IgD-negative memory B cell (primary cell): ENCODE measurements around the gene TRMT5. TPM values are rescaled to one million over a fixed set of nuclear protein-coding genes. Genes with fewer than 3 reads are reported as not detected.
A peak's percentile ranks its signal among the peaks of the same experiment; 100 is the strongest.

ENCODE experiments used
- H3K27ac Mint-ChIP-seq, 3 donors: one replicate each; pipeline ENCODE4 v1.8.0; 2020 to 2022; ENCODE audit warnings: mild to moderate bottlenecking in 3 of 3, mixed read lengths in 3 of 3, moderate library complexity in 1 of 3
- H3K27me3 Mint-ChIP-seq: one replicate; pipeline ENCODE4 v1.8.0; 2021; ENCODE audit warnings: mixed read lengths
- H3K36me3 Mint-ChIP-seq: one replicate; pipeline ENCODE4 v1.8.0; 2020; ENCODE audit warnings: mild to moderate bottlenecking, mixed read lengths
- H3K4me1 Mint-ChIP-seq, 3 donors: one replicate each; pipeline ENCODE4 v1.8.0; 2020 to 2022; ENCODE audit warnings: mixed read lengths in 3 of 3, mild to moderate bottlenecking in 1 of 3
- H3K4me3 Mint-ChIP-seq, 4 donors: one replicate each; pipeline ENCODE4 v1.8.0; 2020 to 2022; ENCODE audit warnings: mild to moderate bottlenecking in 4 of 4, mixed read lengths in 4 of 4, moderate library complexity in 3 of 4
- H3K9me3 Mint-ChIP-seq, 3 donors: one replicate each; pipeline ENCODE4 v1.8.0; 2020 to 2021; ENCODE audit warnings: mixed read lengths in 3 of 3, mild to moderate bottlenecking in 1 of 3
- polyA plus RNA-seq: library from polyadenylated mRNA; unstranded; fragments of 300-500 nt; fragmentation: Illumina TruSeq; gene quantifications from one replicate; pipeline ENCODE4 v1.2.3, GENCODE V29; 2021

TRMT5 gene
- polyA plus RNA-seq, 1 donor from 2014 or later = 8.4 TPM

- Mint-ChIP-seq H3K4me3 (no peak overlapping the region), H3K36me3 (peaks cover 7% of the 10 kb centered on the region), H3K9me3 (peaks cover 0 to 1% (median 0%) of the 10 kb centered on the region in 3 donors), H3K27me3 (no peaks in the 10 kb centered on the region), H3K27ac (no peak overlapping the region), H3K4me1 (peaks cover 0 to 2% (median 0%) of the 10 kb centered on the region in 3 donors)
Observed at GRCh38 chr14:60945984-60946383, 34.9 kb downstream of the TRMT5 start.

DNA sequence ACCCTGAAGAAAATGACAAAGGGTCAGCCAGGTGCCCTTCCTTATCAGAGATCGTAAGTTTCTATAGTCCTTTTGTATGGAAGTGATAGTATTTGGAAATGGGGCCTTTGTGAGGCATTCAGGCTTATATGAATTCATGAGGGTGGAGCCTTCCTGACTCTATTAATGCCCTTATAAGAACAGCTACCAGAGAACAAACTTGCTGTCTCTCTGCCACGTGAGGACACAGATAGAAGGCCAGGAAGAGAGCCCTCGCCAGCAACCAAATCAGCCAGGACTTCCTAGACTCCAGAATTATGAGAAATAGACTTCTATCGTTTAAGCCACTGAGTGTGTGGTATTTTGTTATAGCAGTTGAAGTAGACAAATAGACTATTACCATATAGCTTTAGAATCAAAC lies 36.7 kb downstream of the TRMT5 start:
- no peak overlapping the region for H3K27ac Mint-ChIP-seq
- peaks cover 7% of the 10 kb centered on the region for H3K36me3 Mint-ChIP-seq
- H3K9me3 Mint-ChIP-seq = peaks cover 0 to 1% (median 0%) of the 10 kb centered on the region in 3 donors
- H3K4me1 Mint-ChIP-seq = peaks cover 0 to 2% (median 0%) of the 10 kb centered on the region in 3 donors
- H3K27me3 Mint-ChIP-seq = no peaks in the 10 kb centered on the region
- no peak overlapping the region for H3K4me3 Mint-ChIP-seq

GRCh38 chr14:60943637-60944032 lies 37.2 kb downstream of the TRMT5 start:
- H3K27ac Mint-ChIP-seq = no peak overlapping the region
- peaks cover 0 to 2% (median 0%) of the 10 kb centered on the region in 3 donors for H3K4me1 Mint-ChIP-seq
- peaks cover 7% of the 10 kb centered on the region for H3K36me3 Mint-ChIP-seq
- H3K9me3 Mint-ChIP-seq = peaks cover 0 to 1% (median 0%) of the 10 kb centered on the region in 3 donors
- no peaks in the 10 kb centered on the region for H3K27me3 Mint-ChIP-seq
- no peak overlapping the region for H3K4me3 Mint-ChIP-seq

- peaks cover 3% of the 10 kb centered on the region for H3K36me3 Mint-ChIP-seq
- H3K4me3 Mint-ChIP-seq = no peak overlapping the region
- H3K27me3 Mint-ChIP-seq = no peaks in the 10 kb centered on the region
- no peaks in the 10 kb centered on the region for H3K9me3 Mint-ChIP-seq
- H3K27ac Mint-ChIP-seq = no peak overlapping the region
- H3K4me1 Mint-ChIP-seq = peaks cover 0 to 4% (median 1%) of the 10 kb centered on the region in 3 donors
Observed at GRCh38 chr14:60935319-60935718, 45.6 kb downstream of the TRMT5 start.

DNA sequence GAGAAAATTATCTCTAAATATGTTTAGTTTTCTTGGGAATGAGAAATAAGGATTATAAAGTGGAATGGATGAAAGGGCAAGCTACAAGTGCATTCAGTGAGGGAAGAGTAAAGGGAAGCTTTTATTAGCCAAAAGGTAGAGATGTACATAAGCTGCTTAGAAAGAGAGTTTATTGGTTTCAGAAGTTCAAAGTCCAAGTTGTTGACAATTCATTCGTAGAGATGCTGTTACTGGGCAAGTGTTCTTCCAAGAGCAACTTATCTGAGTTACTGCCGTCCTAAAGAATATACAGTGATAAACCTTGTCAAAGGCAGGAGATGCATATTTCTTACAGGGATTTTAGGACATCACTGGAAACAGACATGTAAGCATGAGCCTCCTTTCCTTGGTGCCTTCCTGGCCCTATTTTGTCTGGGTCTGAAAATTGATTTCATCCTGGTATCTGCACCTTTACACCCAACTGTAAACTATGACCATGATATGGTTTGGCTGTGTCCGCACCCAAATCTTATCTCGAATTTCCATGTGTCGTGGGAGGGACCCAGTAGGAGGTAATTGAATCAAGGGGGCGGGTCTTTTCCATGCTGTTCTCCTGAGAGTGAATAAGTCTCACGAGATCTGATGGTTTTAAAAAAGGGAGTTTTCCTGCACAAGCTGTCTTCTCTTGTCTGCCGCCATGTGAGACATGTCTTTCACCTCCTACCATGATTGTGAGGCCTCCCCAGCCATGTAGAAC lies 46.8 kb downstream of the TRMT5 start:
- H3K4me3 Mint-ChIP-seq = peak overlapping the region in 1 of 4 donors; percentile 1
- H3K27me3 Mint-ChIP-seq = no peaks in the 10 kb centered on the region
- no peaks in the 10 kb centered on the region for H3K9me3 Mint-ChIP-seq
- peaks cover 3% of the 10 kb centered on the region for H3K36me3 Mint-ChIP-seq
- peaks cover 0 to 4% (median 1%) of the 10 kb centered on the region in 3 donors for H3K4me1 Mint-ChIP-seq
- no peak overlapping the region for H3K27ac Mint-ChIP-seq

GRCh38 chr14:60931218-60931617 lies 49.7 kb downstream of the TRMT5 start:
- Mint-ChIP-seq H3K4me1 (peaks cover 0 to 4% (median 3%) of the 10 kb centered on the region in 3 donors), H3K27me3 (no peaks in the 10 kb centered on the region), H3K36me3 (peaks cover 5% of the 10 kb centered on the region), H3K4me3 (no peak overlapping the region), H3K9me3 (no peaks in the 10 kb centered on the region), H3K27ac (no peak overlapping the region)

DNA sequence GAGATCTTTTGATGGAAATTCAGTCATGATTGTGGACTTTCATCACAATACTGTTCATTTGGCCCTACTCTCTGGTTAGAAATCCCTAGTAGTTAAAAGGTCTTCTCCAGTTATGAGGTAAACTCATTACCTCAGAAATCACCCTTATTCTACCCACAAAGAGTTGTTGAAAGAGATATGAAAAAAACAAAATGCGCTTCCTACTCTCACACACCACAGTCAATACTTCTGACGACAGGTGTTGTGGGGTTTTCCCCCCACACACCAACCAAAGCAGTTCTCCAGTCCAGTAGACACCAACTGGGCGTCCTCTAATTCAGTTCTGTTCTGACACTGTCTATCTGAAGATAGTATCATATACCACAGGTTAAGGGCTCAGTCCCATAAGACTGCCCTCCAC lies 54.9 kb downstream of the TRMT5 start:
- Mint-ChIP-seq H3K4me3 (no peak overlapping the region), H3K4me1 (peaks cover 0 to 9% (median 6%) of the 10 kb centered on the region in 3 donors), H3K9me3 (no peaks in the 10 kb centered on the region), H3K27me3 (no peaks in the 10 kb centered on the region), H3K27ac (no peak overlapping the region), H3K36me3 (peaks cover 7% of the 10 kb centered on the region)

- H3K4me3 Mint-ChIP-seq = no peak overlapping the region
- peaks cover 7% of the 10 kb centered on the region for H3K36me3 Mint-ChIP-seq
- H3K27me3 Mint-ChIP-seq = no peaks in the 10 kb centered on the region
- peaks cover 0 to 9% (median 6%) of the 10 kb centered on the region in 3 donors for H3K4me1 Mint-ChIP-seq
- H3K27ac Mint-ChIP-seq = no peak overlapping the region
- H3K9me3 Mint-ChIP-seq = no peaks in the 10 kb centered on the region
Observed at GRCh38 chr14:60925286-60925685, 55.6 kb downstream of the TRMT5 start.

DNA sequence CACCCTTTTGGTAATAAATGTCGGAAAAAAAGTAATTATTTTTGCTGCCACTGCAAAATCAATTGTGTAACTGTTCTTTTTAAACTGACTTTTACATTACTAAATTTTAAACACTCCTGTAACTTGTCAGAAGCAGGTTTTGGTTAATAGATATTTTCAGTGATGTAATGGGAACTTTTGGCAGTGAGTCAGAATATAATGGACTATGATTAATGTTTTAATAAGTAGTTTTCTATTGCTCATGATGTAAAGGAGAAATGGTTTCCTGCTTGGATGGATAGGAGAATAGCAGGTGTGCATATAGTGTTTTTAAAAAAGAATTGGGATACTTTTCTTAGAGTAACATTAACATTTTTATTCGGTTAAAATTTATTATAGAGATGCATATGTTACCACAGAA lies 58.8 kb downstream of the TRMT5 start:
- H3K27ac Mint-ChIP-seq = no peak overlapping the region
- peaks cover 10% of the 10 kb centered on the region for H3K36me3 Mint-ChIP-seq
- H3K4me1 Mint-ChIP-seq = peaks cover 0 to 9% (median 6%) of the 10 kb centered on the region in 3 donors
- H3K9me3 Mint-ChIP-seq = no peaks in the 10 kb centered on the region
- H3K27me3 Mint-ChIP-seq = no peaks in the 10 kb centered on the region
- no peak overlapping the region for H3K4me3 Mint-ChIP-seq

Other genes with a start within 250 kb of the TRMT5 start
- gene MNAT1, start 246.3 kb downstream of the TRMT5 start, polyA plus RNA-seq = 18.0 TPM
- 3.5 TPM for gene SLC38A6, start 166 bp upstream of the TRMT5 start, polyA plus RNA-seq